Measurements from ENCODE around the gene ITPR3.

Gene ITPR3

DNA sequence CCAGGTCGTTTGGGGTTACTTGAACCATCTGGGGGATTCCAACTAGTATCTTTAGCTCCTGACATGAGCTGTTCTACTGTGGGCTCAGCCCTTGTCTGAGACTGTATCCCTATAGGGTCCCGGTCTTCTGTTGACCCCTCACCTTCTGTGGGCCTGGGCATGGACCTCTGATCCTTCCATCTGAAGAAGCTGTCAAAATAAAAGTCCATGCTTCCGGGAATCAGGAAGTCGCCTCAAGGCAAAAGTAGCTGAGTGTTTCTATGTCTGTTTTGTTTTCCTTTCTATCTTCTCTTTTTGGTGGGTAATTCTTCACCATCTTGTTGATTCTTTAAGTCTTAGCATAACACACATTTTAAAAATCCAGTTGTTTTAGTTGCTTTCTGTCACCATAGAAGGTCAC is 30.3 kb downstream of the ITPR3 start:
- no peak overlapping the region for H3K4me2 ChIP-seq (ENCODE audit: low read length)
- H3K79me1 ChIP-seq (ENCODE audit: low read length) = no peaks in the 10 kb centered on the region
- no peak overlapping the region for H3K27ac ChIP-seq (ENCODE audit: low read depth, low read length)
- WGBS (ENCODE audit: extremely low coverage, insufficient coverage, insufficient read length) = no CpG with 5 or more reads among the region's 4 CpGs
- H3K9me3 ChIP-seq (ENCODE audit: insufficient read depth, low read depth, low read length) = peaks cover 1% of the 10 kb centered on the region
- H3K9ac ChIP-seq (ENCODE audit: low read length) = no peak overlapping the region
- no peak overlapping the region for H2BK120ac ChIP-seq (ENCODE audit: insufficient read depth, low read length, poor library complexity)
- no peak overlapping the region for H4K12ac ChIP-seq (ENCODE audit: low read depth, low read length)
- no peaks in the 10 kb centered on the region for H3K79me2 ChIP-seq (ENCODE audit: control insufficient read depth, insufficient read depth, low read length, poor library complexity)
- no peak overlapping the region for H2AK5ac ChIP-seq (ENCODE audit: low read length)
- H3K36me3 ChIP-seq (ENCODE audit: control insufficient read depth in 1 of 2, insufficient read depth in 2 of 2, low read length in 2 of 2) = no peaks in the 10 kb centered on the region
- DNase-seq = no peak
- H3K4ac ChIP-seq (ENCODE audit: low read depth, low read length) = no peak overlapping the region
- H3K4me3 ChIP-seq (ENCODE audit: low read depth, low read length) = no peak overlapping the region
- no peak overlapping the region for H2AFZ ChIP-seq (ENCODE audit: insufficient read depth, low read length, poor library complexity)
- H3K14ac ChIP-seq (ENCODE audit: low read length) = no peak overlapping the region
- peaks cover 0 to 4% of the 10 kb centered on the region in 2 experiments for H3K4me1 ChIP-seq (ENCODE audit: control insufficient read depth in 1 of 2, insufficient read depth in 2 of 2, low read length in 2 of 2)
- H3K23ac ChIP-seq (ENCODE audit: low read length) = no peak overlapping the region
- H3K18ac ChIP-seq (ENCODE audit: low read length) = no peak overlapping the region
- no peak overlapping the region for H4K91ac ChIP-seq (ENCODE audit: low read depth, low read length)
- no peak overlapping the region for H2BK5ac ChIP-seq (ENCODE audit: low read depth, low read length, poor library complexity)
- H2BK12ac ChIP-seq (ENCODE audit: low read length) = no peak overlapping the region
- no peaks in the 10 kb centered on the region for H3K27me3 ChIP-seq (ENCODE audit: insufficient read depth, low read length)
- H4K8ac ChIP-seq (ENCODE audit: low read depth, low read length) = no peak overlapping the region

DNA sequence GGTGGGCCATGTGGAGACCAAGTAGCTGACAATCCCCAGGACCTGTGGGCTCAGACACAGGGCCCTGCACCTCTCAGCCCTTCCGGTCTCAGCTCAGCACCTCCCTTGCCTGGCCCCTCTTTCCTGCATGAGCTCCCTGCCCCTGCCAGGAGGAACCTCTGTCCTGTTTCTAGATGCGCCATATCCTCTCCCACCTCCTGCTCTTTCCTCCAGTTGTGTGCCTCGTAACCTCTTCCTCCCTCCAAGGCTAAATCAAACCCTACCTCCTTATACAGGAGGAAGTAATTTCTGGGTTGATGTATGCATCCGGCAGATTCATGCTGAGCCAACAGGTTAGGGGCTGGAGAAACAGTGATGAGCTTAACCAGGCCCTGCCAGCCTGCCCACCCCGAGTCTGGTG is 30.9 kb downstream of the ITPR3 start:
- H2BK5ac ChIP-seq (ENCODE audit: low read depth, low read length, poor library complexity) = no peak overlapping the region
- no peak overlapping the region for H3K4me3 ChIP-seq (ENCODE audit: low read depth, low read length)
- H3K36me3 ChIP-seq (ENCODE audit: control insufficient read depth in 1 of 2, insufficient read depth in 2 of 2, low read length in 2 of 2) = no peaks in the 10 kb centered on the region
- H3K4ac ChIP-seq (ENCODE audit: low read depth, low read length) = no peak overlapping the region
- H3K4me1 ChIP-seq (ENCODE audit: control insufficient read depth in 1 of 2, insufficient read depth in 2 of 2, low read length in 2 of 2) = peaks cover 0 to 4% of the 10 kb centered on the region in 2 experiments
- H3K23ac ChIP-seq (ENCODE audit: low read length) = no peak overlapping the region
- no peak overlapping the region for H3K9ac ChIP-seq (ENCODE audit: low read length)
- H4K12ac ChIP-seq (ENCODE audit: low read depth, low read length) = no peak overlapping the region
- no CpG with 5 or more reads among the region's 5 CpGs for WGBS (ENCODE audit: extremely low coverage, insufficient coverage, insufficient read length)
- H3K79me2 ChIP-seq (ENCODE audit: control insufficient read depth, insufficient read depth, low read length, poor library complexity) = no peaks in the 10 kb centered on the region
- no peak overlapping the region for H2BK12ac ChIP-seq (ENCODE audit: low read length)
- DNase-seq = no peak
- H3K18ac ChIP-seq (ENCODE audit: low read length) = no peak overlapping the region
- H2AFZ ChIP-seq (ENCODE audit: insufficient read depth, low read length, poor library complexity) = no peak overlapping the region
- H4K91ac ChIP-seq (ENCODE audit: low read depth, low read length) = no peak overlapping the region
- H3K9me3 ChIP-seq (ENCODE audit: insufficient read depth, low read depth, low read length) = peaks cover 1% of the 10 kb centered on the region
- no peak overlapping the region for H3K27ac ChIP-seq (ENCODE audit: low read depth, low read length)
- no peak overlapping the region for H2BK120ac ChIP-seq (ENCODE audit: insufficient read depth, low read length, poor library complexity)
- H3K27me3 ChIP-seq (ENCODE audit: insufficient read depth, low read length) = no peaks in the 10 kb centered on the region
- no peak overlapping the region for H3K14ac ChIP-seq (ENCODE audit: low read length)
- no peaks in the 10 kb centered on the region for H3K79me1 ChIP-seq (ENCODE audit: low read length)
- H2AK5ac ChIP-seq (ENCODE audit: low read length) = no peak overlapping the region
- H4K8ac ChIP-seq (ENCODE audit: low read depth, low read length) = no peak overlapping the region
- no peak overlapping the region for H3K4me2 ChIP-seq (ENCODE audit: low read length)

DNA sequence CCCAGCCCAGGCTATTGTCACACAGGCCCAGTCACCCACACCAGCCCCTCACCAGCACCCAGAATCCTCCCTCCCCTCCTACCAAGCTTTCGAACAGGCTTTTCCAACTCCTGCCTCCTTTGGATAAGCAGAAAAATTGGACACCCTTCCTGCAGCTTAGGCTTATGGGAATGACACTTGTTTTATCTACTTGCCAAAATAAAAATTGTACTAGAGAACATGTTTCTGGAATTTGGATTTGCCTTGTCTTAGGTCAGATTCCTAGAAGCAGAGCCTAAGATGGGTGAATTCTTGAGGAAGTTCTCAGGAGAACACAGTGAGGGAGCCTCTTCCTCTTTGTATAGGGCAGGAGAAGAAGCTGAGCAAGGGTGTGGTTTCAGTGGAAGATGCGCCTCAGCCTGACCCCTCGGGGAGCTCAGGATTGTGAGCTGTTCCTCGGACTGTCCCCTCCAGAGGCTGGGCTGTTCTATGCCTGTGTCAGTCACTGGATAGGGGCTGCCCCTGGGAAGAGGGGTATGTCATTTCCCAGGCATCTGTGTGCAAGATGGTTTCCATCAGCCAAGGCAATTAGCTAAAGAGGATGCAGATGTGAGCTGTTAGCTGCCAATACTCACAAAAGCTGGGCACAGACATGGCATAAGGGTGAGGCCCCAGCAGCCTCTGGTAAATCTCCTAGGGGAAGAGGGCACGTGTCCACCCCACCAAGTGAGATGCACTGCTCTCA is 33.9 kb downstream of the ITPR3 start:
- WGBS (ENCODE audit: extremely low coverage, insufficient coverage, insufficient read length) = no CpG with 5 or more reads among the region's 5 CpGs
- H2BK120ac ChIP-seq (ENCODE audit: insufficient read depth, low read length, poor library complexity) = no peak overlapping the region

GRCh38 chr6:33656844-33657243 is 35.7 kb downstream of the ITPR3 start:
- DNase-seq = no peak

More for the DNA sequence above, 33.9 kb downstream of the ITPR3 start:
- Histone ChIP-seq H3K36me3 (ENCODE audit: control insufficient read depth in 1 of 2, insufficient read depth in 2 of 2, low read length in 2 of 2) (no peaks in the 10 kb centered on the region), H2BK12ac (ENCODE audit: low read length) (no peak overlapping the region), H3K23ac (ENCODE audit: low read length) (no peak overlapping the region), H3K4ac (ENCODE audit: low read depth, low read length) (no peak overlapping the region), H3K27ac (ENCODE audit: low read depth, low read length) (no peak overlapping the region), H2BK5ac (ENCODE audit: low read depth, low read length, poor library complexity) (no peak overlapping the region), H3K4me3 (ENCODE audit: low read depth, low read length) (no peak overlapping the region), H4K12ac (ENCODE audit: low read depth, low read length) (no peak overlapping the region), H3K4me2 (ENCODE audit: low read length) (no peak overlapping the region), H3K79me2 (ENCODE audit: control insufficient read depth, insufficient read depth, low read length, poor library complexity) (no peaks in the 10 kb centered on the region), H3K9me3 (ENCODE audit: insufficient read depth, low read depth, low read length) (peaks cover 4% of the 10 kb centered on the region), H3K14ac (ENCODE audit: low read length) (no peak overlapping the region), H3K79me1 (ENCODE audit: low read length) (no peaks in the 10 kb centered on the region), H3K4me1 (ENCODE audit: control insufficient read depth in 1 of 2, insufficient read depth in 2 of 2, low read length in 2 of 2) (peaks cover 0 to 4% of the 10 kb centered on the region in 2 experiments), H4K91ac (ENCODE audit: low read depth, low read length) (no peak overlapping the region), H3K18ac (ENCODE audit: low read length) (no peak overlapping the region), H3K9ac (ENCODE audit: low read length) (no peak overlapping the region), H4K8ac (ENCODE audit: low read depth, low read length) (no peak overlapping the region), H2AFZ (ENCODE audit: insufficient read depth, low read length, poor library complexity) (no peak overlapping the region), H2AK5ac (ENCODE audit: low read length) (no peak overlapping the region), H3K27me3 (ENCODE audit: insufficient read depth, low read length) (no peaks in the 10 kb centered on the region)
- no peak for DNase-seq

More at GRCh38 chr6:33656844-33657243, 35.7 kb downstream of the ITPR3 start:
- no CpG with 5 or more reads among the region's 5 CpGs for WGBS (ENCODE audit: extremely low coverage, insufficient coverage, insufficient read length)
- no peak overlapping the region for H3K4me3 ChIP-seq (ENCODE audit: low read depth, low read length)
- no peaks in the 10 kb centered on the region for H3K79me2 ChIP-seq (ENCODE audit: control insufficient read depth, insufficient read depth, low read length, poor library complexity)
- no peak overlapping the region for H2AK5ac ChIP-seq (ENCODE audit: low read length)
- H2BK12ac ChIP-seq (ENCODE audit: low read length) = no peak overlapping the region
- H3K4ac ChIP-seq (ENCODE audit: low read depth, low read length) = no peak overlapping the region
- no peak overlapping the region for H2BK5ac ChIP-seq (ENCODE audit: low read depth, low read length, poor library complexity)
- H4K12ac ChIP-seq (ENCODE audit: low read depth, low read length) = no peak overlapping the region
- H3K79me1 ChIP-seq (ENCODE audit: low read length) = no peaks in the 10 kb centered on the region
- H2BK120ac ChIP-seq (ENCODE audit: insufficient read depth, low read length, poor library complexity) = no peak overlapping the region
- H3K23ac ChIP-seq (ENCODE audit: low read length) = no peak overlapping the region
- H2AFZ ChIP-seq (ENCODE audit: insufficient read depth, low read length, poor library complexity) = no peak overlapping the region
- H3K27me3 ChIP-seq (ENCODE audit: insufficient read depth, low read length) = no peaks in the 10 kb centered on the region
- H4K91ac ChIP-seq (ENCODE audit: low read depth, low read length) = no peak overlapping the region
- no peak overlapping the region for H3K14ac ChIP-seq (ENCODE audit: low read length)
- no peak overlapping the region for H3K4me2 ChIP-seq (ENCODE audit: low read length)
- H3K18ac ChIP-seq (ENCODE audit: low read length) = no peak overlapping the region
- no peak overlapping the region for H3K27ac ChIP-seq (ENCODE audit: low read depth, low read length)
- H3K4me1 ChIP-seq (ENCODE audit: control insufficient read depth in 1 of 2, insufficient read depth in 2 of 2, low read length in 2 of 2) = peaks cover 0 to 3% of the 10 kb centered on the region in 2 experiments
- H3K9me3 ChIP-seq (ENCODE audit: insufficient read depth, low read depth, low read length) = peaks cover 4% of the 10 kb centered on the region
- H3K9ac ChIP-seq (ENCODE audit: low read length) = peak overlapping the region; percentile 44
- no peaks in the 10 kb centered on the region for H3K36me3 ChIP-seq (ENCODE audit: control insufficient read depth in 1 of 2, insufficient read depth in 2 of 2, low read length in 2 of 2)
- no peak overlapping the region for H4K8ac ChIP-seq (ENCODE audit: low read depth, low read length)

All from trophoblast cell (in vitro differentiated cells and primary cell).